Osteoblast (primary cell): ENCODE results near the gene HPSE2. TPM values are rescaled to one million over a fixed set of nuclear protein-coding genes. Genes with fewer than 3 reads are reported as not detected.

Experiments used
- DNase-seq: peaks from one replicate; pipeline ENCODE4 v3.0.0; 2011; ENCODE audit warnings: low spot score, mixed read lengths; ENCODE audit not compliant: insufficient read length; ENCODE audit errors: missing footprints
- H2AFZ ChIP-seq: 2 replicates; pipeline ENCODE4 v1.6.0; 2011; ENCODE audit warnings: mild to moderate bottlenecking, low read length
- H3K27ac ChIP-seq: 2 replicates; pipeline ENCODE4 v1.5.1; 2011; ENCODE audit warnings: mild to moderate bottlenecking, low read depth, low read length, moderate library complexity
- H3K27me3 ChIP-seq: 2 replicates; pipeline ENCODE4 v1.6.0; 2012; ENCODE audit warnings: mild to moderate bottlenecking, control low read depth, inconsistent platforms, low read length, moderate library complexity; ENCODE audit not compliant: insufficient read depth
- H3K36me3 ChIP-seq: 2 replicates; pipeline ENCODE4 v1.5.1; 2011; ENCODE audit warnings: mild to moderate bottlenecking, low read length, control low read depth, moderate library complexity; ENCODE audit not compliant: insufficient read depth
- H3K4me1 ChIP-seq: 2 replicates; pipeline ENCODE4 v1.5.1; 2011; ENCODE audit warnings: mild to moderate bottlenecking, low read length, control low read depth, moderate library complexity; ENCODE audit not compliant: insufficient read depth
- H3K4me2 ChIP-seq: 2 replicates; pipeline ENCODE4 v1.6.0; 2011; ENCODE audit warnings: mild to moderate bottlenecking, low read length; ENCODE audit not compliant: insufficient read depth
- H3K4me3 ChIP-seq: fragments of 200-600 bp; sonication (generic); 3 replicates; pipeline ENCODE4 v1.5.1; 2012; ENCODE audit warnings: mild to moderate bottlenecking, low read length, inconsistent platforms; ENCODE audit not compliant: insufficient read depth
- H3K79me2 ChIP-seq: 2 replicates; pipeline ENCODE4 v1.6.0; 2012; ENCODE audit warnings: mild to moderate bottlenecking, low read length, control low read depth, inconsistent platforms; ENCODE audit not compliant: insufficient read depth
- H3K9me3 ChIP-seq: 2 replicates; pipeline ENCODE4 v1.5.1; 2011; ENCODE audit warnings: low read depth, low read length, control low read depth
- H4K20me1 ChIP-seq: 2 replicates; pipeline ENCODE4 v1.6.0; 2012; ENCODE audit warnings: mild to moderate bottlenecking, low read length, control low read depth; ENCODE audit not compliant: insufficient read depth
- total RNA-seq: library from RNA; depleted of rRNA; stranded (reverse); fragments of >200 nt; gene quantifications from 2 replicates; pipeline ENCODE4 v1.2.3, GENCODE V29; 2012
- TF ChIP-seq, protein P1 (sequence below): IDR thresholded peaks from 2 replicates; pipeline ENCODE4 v1.5.1; 2011; ENCODE audit warnings: mild to moderate bottlenecking, low read depth, low read length, moderate library complexity; ENCODE audit errors: extremely low read depth

The HPSE2 gene
- total RNA-seq, 1 donor = not detected

DNA sequence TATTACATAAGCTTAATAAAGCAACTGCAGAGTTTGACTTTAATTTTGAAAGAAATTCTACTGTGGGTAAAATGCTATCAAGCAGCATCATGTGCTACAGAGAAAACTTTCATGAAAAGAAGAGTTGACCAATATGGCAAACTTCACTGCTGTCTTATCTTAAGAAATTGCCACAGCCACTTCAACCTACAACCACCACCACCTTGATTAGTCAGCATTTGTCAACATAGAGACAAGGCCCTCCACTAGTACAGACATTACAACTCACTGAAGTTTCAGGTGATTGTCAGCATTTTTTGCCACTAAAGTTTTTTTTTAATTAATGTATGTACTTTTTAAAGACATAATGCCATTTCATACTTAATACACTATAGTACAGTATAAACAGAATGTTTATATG, 350.3 kb downstream of the HPSE2 start:
- no peaks in the 10 kb centered on the region for H4K20me1 ChIP-seq
- H3K27ac ChIP-seq = no peak overlapping the region
- no peaks in the 10 kb centered on the region for H3K79me2 ChIP-seq
- H3K4me2 ChIP-seq = no peak overlapping the region
- H2AFZ ChIP-seq = no peak overlapping the region
- no peaks in the 10 kb centered on the region for H3K27me3 ChIP-seq
- no peaks in the 10 kb centered on the region for H3K4me1 ChIP-seq
- no peak overlapping the region for H3K4me3 ChIP-seq
- H3K9me3 ChIP-seq = no peaks in the 10 kb centered on the region
- TF ChIP-seq, protein P1, sequence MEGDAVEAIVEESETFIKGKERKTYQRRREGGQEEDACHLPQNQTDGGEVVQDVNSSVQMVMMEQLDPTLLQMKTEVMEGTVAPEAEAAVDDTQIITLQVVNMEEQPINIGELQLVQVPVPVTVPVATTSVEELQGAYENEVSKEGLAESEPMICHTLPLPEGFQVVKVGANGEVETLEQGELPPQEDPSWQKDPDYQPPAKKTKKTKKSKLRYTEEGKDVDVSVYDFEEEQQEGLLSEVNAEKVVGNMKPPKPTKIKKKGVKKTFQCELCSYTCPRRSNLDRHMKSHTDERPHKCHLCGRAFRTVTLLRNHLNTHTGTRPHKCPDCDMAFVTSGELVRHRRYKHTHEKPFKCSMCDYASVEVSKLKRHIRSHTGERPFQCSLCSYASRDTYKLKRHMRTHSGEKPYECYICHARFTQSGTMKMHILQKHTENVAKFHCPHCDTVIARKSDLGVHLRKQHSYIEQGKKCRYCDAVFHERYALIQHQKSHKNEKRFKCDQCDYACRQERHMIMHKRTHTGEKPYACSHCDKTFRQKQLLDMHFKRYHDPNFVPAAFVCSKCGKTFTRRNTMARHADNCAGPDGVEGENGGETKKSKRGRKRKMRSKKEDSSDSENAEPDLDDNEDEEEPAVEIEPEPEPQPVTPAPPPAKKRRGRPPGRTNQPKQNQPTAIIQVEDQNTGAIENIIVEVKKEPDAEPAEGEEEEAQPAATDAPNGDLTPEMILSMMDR = no peak
- no peak for DNase-seq
- H3K36me3 ChIP-seq = no peaks in the 10 kb centered on the region

DNA sequence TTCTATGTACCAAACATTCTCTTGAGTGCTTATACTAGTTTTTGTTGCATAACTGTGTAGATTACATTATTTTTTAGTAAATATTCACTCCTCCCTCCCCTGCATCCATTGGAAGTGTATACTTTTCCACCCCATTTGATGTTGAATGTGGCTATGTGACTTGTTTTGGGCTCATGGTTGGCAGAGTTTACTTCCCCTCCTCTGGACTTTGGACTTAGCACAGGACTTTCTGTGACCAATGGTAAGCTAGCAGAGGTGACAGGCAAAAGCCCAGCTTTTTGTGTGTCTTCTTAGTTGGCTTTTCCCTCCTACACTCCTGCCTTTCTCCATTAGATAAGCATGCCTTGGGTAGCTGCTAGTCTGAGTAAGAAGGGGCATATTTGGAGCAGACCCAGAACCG, 353.9 kb downstream of the HPSE2 start:
- no peak overlapping the region for H3K4me3 ChIP-seq
- TF ChIP-seq, protein P1 = no peak
- H2AFZ ChIP-seq = no peak overlapping the region
- no peaks in the 10 kb centered on the region for H3K9me3 ChIP-seq
- H4K20me1 ChIP-seq = no peaks in the 10 kb centered on the region
- no peak for DNase-seq
- no peaks in the 10 kb centered on the region for H3K27me3 ChIP-seq
- H3K79me2 ChIP-seq = no peaks in the 10 kb centered on the region
- H3K4me1 ChIP-seq = no peaks in the 10 kb centered on the region
- H3K4me2 ChIP-seq = no peak overlapping the region
- H3K36me3 ChIP-seq = no peaks in the 10 kb centered on the region
- no peak overlapping the region for H3K27ac ChIP-seq

DNA sequence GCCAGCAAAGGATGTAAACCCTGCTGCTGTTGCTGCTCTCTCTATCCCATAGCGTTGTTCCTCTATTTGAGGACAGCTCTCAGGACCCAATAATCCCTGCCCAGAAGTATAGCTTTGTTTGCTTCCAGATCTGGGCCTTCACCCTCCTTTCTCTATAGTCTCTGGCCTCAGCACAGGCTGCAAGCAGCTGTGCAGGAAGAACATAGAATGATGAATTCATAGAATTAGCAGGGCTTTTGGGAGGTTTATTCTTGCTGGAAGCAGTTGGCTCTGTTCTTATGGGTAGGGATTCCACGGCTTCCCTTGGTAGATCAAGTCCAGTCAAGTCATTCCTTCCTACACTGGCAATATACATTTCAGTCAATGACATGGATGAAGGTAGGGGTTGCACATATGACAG, 354.7 kb downstream of the HPSE2 start:
- Histone ChIP-seq H3K27me3 (no peaks in the 10 kb centered on the region), H3K4me3 (no peak overlapping the region), H3K79me2 (no peaks in the 10 kb centered on the region), H4K20me1 (no peaks in the 10 kb centered on the region), H3K4me2 (no peak overlapping the region), H3K4me1 (no peaks in the 10 kb centered on the region), H3K36me3 (no peaks in the 10 kb centered on the region), H3K9me3 (no peaks in the 10 kb centered on the region), H2AFZ (no peak overlapping the region), H3K27ac (no peak overlapping the region)
- TF ChIP-seq, protein P1 = no peak
- DNase-seq = no peak

DNA sequence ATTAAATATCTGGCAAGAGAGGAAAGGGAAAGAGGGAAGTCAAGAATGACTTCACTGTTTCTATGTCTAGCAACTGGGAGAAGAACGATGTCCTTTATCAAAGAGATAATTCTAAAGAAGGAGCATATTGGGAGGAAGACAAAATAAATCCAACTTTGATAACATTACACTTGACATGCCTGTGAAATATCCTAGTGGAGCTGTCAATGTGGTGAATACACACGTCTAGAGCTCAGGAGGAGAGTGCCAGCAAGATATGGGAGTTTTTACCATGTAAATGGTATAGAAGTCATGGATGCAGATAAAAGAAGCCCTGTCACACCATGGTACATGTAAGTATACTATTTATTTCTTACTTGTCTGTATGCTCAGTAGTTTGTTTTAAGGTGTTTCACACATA, 356.7 kb downstream of the HPSE2 start:
- Histone ChIP-seq H3K79me2 (no peaks in the 10 kb centered on the region), H3K4me2 (no peak overlapping the region), H3K4me1 (no peaks in the 10 kb centered on the region), H3K9me3 (no peaks in the 10 kb centered on the region), H3K4me3 (no peak overlapping the region), H3K27ac (no peak overlapping the region), H4K20me1 (no peaks in the 10 kb centered on the region), H2AFZ (no peak overlapping the region), H3K36me3 (no peaks in the 10 kb centered on the region), H3K27me3 (no peaks in the 10 kb centered on the region)
- TF ChIP-seq, protein P1 = no peak
- DNase-seq = no peak
